ENCODE measurements around the gene MMP25. TPM values are rescaled to one million over a fixed set of nuclear protein-coding genes. Genes with fewer than 3 reads are reported as not detected.
A peak's percentile ranks its signal among the peaks of the same experiment; 100 is the strongest.

MMP25 gene
- total and polyA plus RNA-seq, 10 of the 15 experiments (the other 5 are each of a cell fraction or from before 2014, with no cell fraction given) = 0.03 to 0.36 (median 0.13) TPM; not detected in 1

DNA sequence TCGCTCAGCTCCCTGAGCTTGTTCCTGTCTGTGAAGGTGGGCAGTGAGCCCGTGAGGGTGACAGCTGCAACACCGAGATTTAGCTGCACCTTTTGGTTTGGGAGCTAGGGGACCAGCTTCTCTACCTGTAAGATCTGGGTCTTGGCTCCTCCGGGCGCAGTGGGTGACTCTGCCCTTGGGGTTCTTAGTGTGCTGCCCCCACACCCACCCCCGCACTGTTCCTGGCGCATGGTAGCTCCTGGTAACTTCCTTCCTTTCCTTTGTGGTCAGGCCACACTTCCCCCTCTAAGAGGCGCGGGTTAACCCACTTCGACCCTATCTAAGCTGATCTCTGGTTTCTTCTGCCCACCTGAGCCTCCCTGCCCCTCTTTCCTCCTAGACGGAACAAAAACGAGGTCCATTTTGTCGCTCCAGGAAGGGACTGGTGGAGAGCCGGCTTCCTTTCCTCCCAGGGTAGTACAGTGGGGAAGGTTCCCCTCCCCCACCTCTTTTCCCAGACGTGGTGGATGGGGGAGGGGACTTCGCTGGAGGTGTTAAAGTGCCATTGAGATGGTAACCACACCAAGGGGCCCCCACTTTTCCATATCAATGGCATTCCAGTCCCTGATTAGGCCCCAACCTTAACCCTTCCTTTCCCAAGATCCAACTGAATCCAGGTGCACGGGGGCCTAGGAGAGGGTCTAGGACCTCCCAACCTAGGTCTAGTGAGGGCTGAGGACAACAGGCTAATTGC, 38.2 kb upstream of the MMP25 start:
- H2AFZ ChIP-seq (ENCODE audit: control insufficient read depth, low read depth, low read length) = peak overlapping the region; percentile 16
- H3K4me2 ChIP-seq (ENCODE audit: control insufficient read depth, insufficient read depth) = peak overlapping the region; percentile 26; the same call in 1 of the 2 replicates
- H3K9me3 ChIP-seq (replicated peaks; ENCODE audit: control insufficient read depth, insufficient read depth, low read length) = no peaks in the 10 kb centered on the region
- RAD21 ChIA-PET (ENCODE audit: unreplicated experiment) = interaction anchor here (1.5 to 2.1 kb wide), 2 partner anchors 14 to 20 kb away, joined by 7 to 8 read pairs; no protein-coding TSS in a partner anchor
- no peaks in the 10 kb centered on the region for H4K20me1 ChIP-seq (ENCODE audit: control insufficient read depth, insufficient read depth)
- in situ Hi-C loops (cut with MboI) (no loop called here), intact Hi-C loops (cut with micrococcal nuclease; ENCODE audit: unreplicated experiment) (no loop called here)
- no TSS peak for BruUV-seq (replicated peaks)
- FAIRE-seq = no peak
- POLR2A ChIA-PET = interaction anchor here (1.4 to 1.5 kb wide), 2 partner anchors 12 to 20 kb away, joined by 3 to 5 read pairs; partner anchors contain the start of gene TNFRSF12A
- 4% methylated on average over 17 of the region's 17 CpGs for WGBS (ENCODE audit: insufficient coverage, insufficient replicate concordance, low lambda C conversion rate, missing lambda C conversion rate)
- no peaks in the 10 kb centered on the region for H3K36me3 ChIP-seq (ENCODE audit: control insufficient read depth in 2 of 2, insufficient read depth in 2 of 2, low read length in 1 of 2)
- SMC1A ChIA-PET (ENCODE audit: uncharacterized antibody, unreplicated experiment) = interaction anchor here (7.2 kb wide), 1 partner anchor 18 kb away, joined by 91 read pairs; the partner anchor contains the start of genes HCFC1R1 and THOC6
- CTCF ChIA-PET = interaction anchor here (11.3 kb wide), 1 partner anchor 19 kb away, joined by 421 read pairs; the partner anchor contains the start of genes CLDN6, HCFC1R1, THOC6 and TNFRSF12A
- H3K9ac ChIP-seq (ENCODE audit: control insufficient read depth, insufficient read depth, low read length) = no peak overlapping the region
- no peak overlapping the region for H3K27ac ChIP-seq (ENCODE audit: control insufficient read depth, insufficient read depth)
- no peak overlapping the region for H3K4me3 ChIP-seq
- H3K79me2 ChIP-seq (ENCODE audit: control insufficient read depth, insufficient read depth, low read length) = no peaks in the 10 kb centered on the region
- H3K27me3 ChIP-seq (replicated peaks in 1 of 2; ENCODE audit: control insufficient read depth in 2 of 2, insufficient read depth in 2 of 2, low read length in 1 of 2) = peaks cover 0 to 17% of the 10 kb centered on the region in 2 experiments
- no peak for DNase-seq (ENCODE audit: low read depth, low spot score)
- ATAC-seq = no peak
- H3K4me1 ChIP-seq (ENCODE audit: control insufficient read depth, insufficient read depth, low read length) = peaks cover 17% of the 10 kb centered on the region
- TF ChIP-seq ZNF622 (IDR thresholded peaks at IDR 0.05) (no peak), RB1 (IDR thresholded peaks at IDR 0.05; ENCODE audit: borderline replicate concordance) (no peak), SMC3 (IDR thresholded peaks at IDR 0.05; ENCODE audit: borderline replicate concordance, low read length) (no peak), ZZZ3 (IDR thresholded peaks at IDR 0.05; ENCODE audit: control insufficient read depth, insufficient read length, low read depth) (no peak), EED (IDR thresholded peaks at IDR 0.05; ENCODE audit: low read depth) (no peak)
- TF ChIP-seq, protein P1, sequence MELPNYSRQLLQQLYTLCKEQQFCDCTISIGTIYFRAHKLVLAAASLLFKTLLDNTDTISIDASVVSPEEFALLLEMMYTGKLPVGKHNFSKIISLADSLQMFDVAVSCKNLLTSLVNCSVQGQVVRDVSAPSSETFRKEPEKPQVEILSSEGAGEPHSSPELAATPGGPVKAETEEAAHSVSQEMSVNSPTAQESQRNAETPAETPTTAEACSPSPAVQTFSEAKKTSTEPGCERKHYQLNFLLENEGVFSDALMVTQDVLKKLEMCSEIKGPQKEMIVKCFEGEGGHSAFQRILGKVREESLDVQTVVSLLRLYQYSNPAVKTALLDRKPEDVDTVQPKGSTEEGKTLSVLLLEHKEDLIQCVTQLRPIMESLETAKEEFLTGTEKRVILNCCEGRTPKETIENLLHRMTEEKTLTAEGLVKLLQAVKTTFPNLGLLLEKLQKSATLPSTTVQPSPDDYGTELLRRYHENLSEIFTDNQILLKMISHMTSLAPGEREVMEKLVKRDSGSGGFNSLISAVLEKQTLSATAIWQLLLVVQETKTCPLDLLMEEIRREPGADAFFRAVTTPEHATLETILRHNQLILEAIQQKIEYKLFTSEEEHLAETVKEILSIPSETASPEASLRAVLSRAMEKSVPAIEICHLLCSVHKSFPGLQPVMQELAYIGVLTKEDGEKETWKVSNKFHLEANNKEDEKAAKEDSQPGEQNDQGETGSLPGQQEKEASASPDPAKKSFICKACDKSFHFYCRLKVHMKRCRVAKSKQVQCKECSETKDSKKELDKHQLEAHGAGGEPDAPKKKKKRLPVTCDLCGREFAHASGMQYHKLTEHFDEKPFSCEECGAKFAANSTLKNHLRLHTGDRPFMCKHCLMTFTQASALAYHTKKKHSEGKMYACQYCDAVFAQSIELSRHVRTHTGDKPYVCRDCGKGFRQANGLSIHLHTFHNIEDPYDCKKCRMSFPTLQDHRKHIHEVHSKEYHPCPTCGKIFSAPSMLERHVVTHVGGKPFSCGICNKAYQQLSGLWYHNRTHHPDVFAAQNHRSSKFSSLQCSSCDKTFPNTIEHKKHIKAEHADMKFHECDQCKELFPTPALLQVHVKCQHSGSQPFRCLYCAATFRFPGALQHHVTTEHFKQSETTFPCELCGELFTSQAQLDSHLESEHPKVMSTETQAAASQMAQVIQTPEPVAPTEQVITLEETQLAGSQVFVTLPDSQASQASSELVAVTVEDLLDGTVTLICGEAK (IDR thresholded peaks at IDR 0.05; ENCODE audit: borderline replicate concordance) = no peak
- TF ChIP-seq, protein P2, sequence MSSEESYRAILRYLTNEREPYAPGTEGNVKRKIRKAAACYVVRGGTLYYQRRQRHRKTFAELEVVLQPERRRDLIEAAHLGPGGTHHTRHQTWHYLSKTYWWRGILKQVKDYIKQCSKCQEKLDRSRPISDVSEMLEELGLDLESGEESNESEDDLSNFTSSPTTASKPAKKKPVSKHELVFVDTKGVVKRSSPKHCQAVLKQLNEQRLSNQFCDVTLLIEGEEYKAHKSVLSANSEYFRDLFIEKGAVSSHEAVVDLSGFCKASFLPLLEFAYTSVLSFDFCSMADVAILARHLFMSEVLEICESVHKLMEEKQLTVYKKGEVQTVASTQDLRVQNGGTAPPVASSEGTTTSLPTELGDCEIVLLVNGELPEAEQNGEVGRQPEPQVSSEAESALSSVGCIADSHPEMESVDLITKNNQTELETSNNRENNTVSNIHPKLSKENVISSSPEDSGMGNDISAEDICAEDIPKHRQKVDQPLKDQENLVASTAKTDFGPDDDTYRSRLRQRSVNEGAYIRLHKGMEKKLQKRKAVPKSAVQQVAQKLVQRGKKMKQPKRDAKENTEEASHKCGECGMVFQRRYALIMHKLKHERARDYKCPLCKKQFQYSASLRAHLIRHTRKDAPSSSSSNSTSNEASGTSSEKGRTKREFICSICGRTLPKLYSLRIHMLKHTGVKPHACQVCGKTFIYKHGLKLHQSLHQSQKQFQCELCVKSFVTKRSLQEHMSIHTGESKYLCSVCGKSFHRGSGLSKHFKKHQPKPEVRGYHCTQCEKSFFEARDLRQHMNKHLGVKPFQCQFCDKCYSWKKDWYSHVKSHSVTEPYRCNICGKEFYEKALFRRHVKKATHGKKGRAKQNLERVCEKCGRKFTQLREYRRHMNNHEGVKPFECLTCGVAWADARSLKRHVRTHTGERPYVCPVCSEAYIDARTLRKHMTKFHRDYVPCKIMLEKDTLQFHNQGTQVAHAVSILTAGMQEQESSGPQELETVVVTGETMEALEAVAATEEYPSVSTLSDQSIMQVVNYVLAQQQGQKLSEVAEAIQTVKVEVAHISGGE (CRISPR knock-in tag; IDR thresholded peaks at IDR 0.05) = no peak
- TF ChIP-seq, protein P3, sequence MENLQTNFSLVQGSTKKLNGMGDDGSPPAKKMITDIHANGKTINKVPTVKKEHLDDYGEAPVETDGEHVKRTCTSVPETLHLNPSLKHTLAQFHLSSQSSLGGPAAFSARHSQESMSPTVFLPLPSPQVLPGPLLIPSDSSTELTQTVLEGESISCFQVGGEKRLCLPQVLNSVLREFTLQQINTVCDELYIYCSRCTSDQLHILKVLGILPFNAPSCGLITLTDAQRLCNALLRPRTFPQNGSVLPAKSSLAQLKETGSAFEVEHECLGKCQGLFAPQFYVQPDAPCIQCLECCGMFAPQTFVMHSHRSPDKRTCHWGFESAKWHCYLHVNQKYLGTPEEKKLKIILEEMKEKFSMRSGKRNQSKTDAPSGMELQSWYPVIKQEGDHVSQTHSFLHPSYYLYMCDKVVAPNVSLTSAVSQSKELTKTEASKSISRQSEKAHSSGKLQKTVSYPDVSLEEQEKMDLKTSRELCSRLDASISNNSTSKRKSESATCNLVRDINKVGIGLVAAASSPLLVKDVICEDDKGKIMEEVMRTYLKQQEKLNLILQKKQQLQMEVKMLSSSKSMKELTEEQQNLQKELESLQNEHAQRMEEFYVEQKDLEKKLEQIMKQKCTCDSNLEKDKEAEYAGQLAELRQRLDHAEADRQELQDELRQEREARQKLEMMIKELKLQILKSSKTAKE (IDR thresholded peaks at IDR 0.05; ENCODE audit: low read depth, poor library complexity, severe bottlenecking) = no peak
- TF ChIP-seq, protein P4, sequence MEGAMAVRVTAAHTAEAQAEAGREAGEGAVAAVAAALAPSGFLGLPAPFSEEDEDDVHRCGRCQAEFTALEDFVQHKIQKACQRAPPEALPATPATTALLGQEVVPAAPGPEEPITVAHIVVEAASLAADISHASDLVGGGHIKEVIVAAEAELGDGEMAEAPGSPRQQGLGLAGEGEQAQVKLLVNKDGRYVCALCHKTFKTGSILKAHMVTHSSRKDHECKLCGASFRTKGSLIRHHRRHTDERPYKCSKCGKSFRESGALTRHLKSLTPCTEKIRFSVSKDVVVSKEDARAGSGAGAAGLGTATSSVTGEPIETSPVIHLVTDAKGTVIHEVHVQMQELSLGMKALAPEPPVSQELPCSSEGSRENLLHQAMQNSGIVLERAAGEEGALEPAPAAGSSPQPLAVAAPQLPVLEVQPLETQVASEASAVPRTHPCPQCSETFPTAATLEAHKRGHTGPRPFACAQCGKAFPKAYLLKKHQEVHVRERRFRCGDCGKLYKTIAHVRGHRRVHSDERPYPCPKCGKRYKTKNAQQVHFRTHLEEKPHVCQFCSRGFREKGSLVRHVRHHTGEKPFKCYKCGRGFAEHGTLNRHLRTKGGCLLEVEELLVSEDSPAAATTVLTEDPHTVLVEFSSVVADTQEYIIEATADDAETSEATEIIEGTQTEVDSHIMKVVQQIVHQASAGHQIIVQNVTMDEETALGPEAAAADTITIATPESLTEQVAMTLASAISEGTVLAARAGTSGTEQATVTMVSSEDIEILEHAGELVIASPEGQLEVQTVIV (IDR thresholded peaks at IDR 0.05; ENCODE audit: borderline replicate concordance, partially characterized antibody) = no peak
